A549 (cell line): ENCODE data around the gene DNAJB5.

Experiments
- BCL3 ChIP-seq: fragments of >200 bp; sonication (Bioruptor Twin); formaldehyde crosslinking; IDR thresholded peaks from 3 replicates; pipeline ENCODE4 v1.6.1; 2016
- CTCF ChIP-seq: fragments of >200 bp; sonication (Bioruptor Twin); formaldehyde crosslinking; IDR thresholded peaks from 3 replicates; pipeline ENCODE4 v1.5.1; 2016
- EP300 ChIP-seq, 2 experiments: fragments of >200 bp; sonication (Bioruptor Twin); formaldehyde crosslinking; IDR thresholded peaks; 2 replicates in 1 of 2; 3 replicates in 1 of 2; pipeline ENCODE4 v1.6.1; 2016 to 2017
- POLR2A ChIP-seq: IDR thresholded peaks from 2 replicates; pipeline ENCODE4 v1.6.1; 2012; ENCODE audit warnings: mild to moderate bottlenecking, low read length
- ZFP36 ChIP-seq: fragments of 450-650 bp; IDR thresholded peaks from 2 replicates; pipeline ENCODE4 v1.6.1; 2014; ENCODE audit warnings: borderline replicate concordance; ENCODE audit not compliant: partially characterized antibody

- no peak for TF ChIP-seq CTCF
- no peak for TF ChIP-seq BCL3
- no peak for TF ChIP-seq ZFP36
- no peak for TF ChIP-seq POLR2A
- no peak for TF ChIP-seq EP300 (IDR thresholded peaks at IDR 0.05)
These were observed 11.2 kb downstream of the DNAJB5 start for GRCh38 chr9:35000535-35001284.
